Stimulated activated CD4-positive, alpha-beta T cell treated with anti-CD3 and anti-CD28 coated beads, TNF-alpha, amount 100 ng/mL, for 24 hours (primary cell): ENCODE data around the gene TPPP2.
"Not testable (repeated sequence)": the region's sequence is repeated elsewhere in the genome, so short reads cannot be mapped to it uniquely, and the experiment has no call there.

Experiments used
- DNase-seq, 3 experiments: peaks; one replicate each; pipeline ENCODE4 v3.0.0-alpha.2; 2020; ENCODE audit warnings: low read depth in 3 of 3

Gene TPPP2

DNA sequence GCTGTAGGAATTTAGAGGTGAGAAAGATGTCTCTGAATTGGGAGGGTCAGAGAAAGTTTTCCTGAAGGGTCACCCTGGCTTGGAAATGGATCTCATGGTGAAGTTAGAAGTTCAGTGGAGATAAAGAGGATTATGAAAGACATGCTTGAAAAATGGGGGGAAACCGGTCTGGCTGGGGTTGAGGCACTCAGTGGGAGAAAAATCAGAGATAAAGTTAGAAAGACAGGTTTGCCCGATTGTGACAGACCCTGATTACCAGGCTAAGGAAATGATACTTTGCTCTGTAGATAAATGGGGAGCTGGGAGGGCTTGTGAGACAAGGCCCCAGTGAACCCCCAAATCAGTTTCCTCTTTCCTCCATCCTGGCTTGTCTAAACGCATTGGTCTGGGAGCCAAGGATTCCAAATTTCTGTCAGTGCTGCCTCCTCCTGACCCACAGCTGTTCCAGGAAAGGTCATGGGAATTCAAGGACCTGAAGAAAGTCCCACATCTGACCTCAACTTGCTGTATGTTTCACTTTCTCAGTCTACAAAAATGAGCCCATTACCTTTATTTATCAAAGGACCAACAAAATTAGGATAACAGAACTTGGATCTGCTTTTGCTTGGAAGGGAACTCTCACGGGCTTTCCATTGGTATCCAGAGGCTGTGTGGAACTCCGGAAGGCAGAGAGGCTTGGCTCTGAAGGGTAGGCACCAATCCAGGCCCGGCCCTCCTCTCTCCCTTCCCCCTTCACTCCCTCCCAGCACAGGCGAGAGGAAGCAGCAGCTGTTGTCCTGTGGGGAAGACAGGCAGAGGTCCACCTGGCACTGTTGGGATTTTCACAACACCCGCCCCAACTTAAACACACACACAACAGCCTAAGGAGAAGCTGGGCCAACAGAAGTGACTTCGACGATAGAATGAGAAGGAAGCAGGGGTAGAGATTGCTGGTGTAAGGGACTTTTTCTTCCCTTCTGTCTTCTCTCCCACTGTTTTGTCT lies 8.7 kb downstream of the TPPP2 start:
- no peak for DNase-seq

DNA sequence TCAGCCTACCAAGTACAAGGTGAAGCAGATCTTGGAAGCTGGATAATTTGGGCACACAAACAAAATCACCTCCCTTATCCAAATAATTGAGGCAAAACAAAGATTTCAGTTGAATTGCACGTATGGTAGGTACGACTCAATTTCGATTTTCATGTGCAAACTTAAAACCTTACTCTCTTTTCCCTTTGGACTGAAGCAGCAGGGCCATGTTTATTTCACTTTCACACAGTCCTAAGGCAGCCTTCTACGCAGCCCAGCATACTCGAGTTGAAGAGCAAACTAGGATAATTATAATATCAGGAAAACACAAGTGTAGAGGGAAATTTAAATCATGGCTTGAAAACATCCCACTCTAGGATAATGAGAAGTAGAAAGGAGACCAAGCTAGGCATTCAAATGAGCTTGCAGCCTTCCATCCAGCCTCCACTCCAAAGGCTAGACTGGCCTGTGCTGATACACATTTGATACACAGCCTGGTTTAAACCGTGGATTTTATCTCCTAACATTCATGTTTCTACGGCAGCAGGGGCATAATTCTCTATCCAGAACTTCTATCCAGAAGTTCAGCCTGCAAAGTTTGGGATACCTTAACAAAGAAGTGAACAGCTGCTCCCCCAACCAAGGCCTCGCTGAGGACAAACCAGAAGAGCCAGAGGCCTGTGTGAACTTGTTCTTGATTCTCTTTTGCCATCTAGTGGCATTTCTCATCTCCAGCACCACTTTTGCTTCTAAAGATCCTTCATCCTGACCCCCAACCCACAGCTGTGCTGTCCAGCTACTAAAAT lies 9.8 kb downstream of the TPPP2 start:
- DNase-seq = no peak

DNA sequence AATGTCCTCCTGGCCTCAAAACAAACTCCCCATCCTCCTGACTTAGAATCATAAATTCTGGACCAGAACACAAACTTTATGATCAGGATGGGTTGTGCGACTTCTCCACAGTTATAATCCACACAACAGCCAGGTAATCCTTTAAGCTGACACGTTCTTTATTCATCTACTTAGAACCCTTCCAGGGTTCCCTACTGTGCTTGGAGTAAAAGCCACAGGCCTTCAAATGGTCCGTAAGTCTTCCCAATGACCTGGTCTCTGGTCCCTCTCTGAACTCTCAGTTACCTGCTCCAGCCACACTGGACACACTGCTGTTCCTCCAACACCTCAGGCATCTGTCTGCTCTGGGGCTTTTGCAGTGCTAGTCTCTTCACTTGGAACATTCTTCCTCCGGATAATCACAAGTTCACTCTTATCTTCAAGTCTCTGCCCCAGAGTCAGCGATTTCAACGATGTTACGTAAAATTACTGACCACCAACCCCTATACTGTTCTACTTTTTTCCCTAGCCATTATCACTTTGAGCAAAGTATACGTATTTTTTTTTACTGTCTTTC lies 10.4 kb downstream of the TPPP2 start:
- DNase-seq = no peak

DNA sequence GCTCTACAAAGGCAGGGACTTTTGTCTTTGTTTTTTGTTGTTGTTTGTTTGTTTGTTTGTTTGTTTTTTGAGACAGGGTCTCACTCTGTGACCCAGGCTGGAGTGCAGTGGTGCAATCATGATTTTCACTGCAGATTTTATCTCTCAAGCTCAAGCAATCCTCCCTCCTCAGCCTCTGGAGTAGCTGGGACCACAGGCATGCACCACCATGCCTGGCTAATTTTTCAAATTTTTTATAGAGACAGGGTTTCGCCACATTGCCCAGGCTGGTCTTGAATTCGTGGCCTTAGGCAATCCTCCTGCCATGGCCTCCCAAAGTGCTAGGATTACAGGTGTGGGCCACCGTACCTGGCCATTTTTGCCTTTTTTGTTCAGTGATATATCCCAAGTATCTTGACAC lies 10.9 kb downstream of the TPPP2 start:
- not testable (repeated sequence) for DNase-seq

DNA sequence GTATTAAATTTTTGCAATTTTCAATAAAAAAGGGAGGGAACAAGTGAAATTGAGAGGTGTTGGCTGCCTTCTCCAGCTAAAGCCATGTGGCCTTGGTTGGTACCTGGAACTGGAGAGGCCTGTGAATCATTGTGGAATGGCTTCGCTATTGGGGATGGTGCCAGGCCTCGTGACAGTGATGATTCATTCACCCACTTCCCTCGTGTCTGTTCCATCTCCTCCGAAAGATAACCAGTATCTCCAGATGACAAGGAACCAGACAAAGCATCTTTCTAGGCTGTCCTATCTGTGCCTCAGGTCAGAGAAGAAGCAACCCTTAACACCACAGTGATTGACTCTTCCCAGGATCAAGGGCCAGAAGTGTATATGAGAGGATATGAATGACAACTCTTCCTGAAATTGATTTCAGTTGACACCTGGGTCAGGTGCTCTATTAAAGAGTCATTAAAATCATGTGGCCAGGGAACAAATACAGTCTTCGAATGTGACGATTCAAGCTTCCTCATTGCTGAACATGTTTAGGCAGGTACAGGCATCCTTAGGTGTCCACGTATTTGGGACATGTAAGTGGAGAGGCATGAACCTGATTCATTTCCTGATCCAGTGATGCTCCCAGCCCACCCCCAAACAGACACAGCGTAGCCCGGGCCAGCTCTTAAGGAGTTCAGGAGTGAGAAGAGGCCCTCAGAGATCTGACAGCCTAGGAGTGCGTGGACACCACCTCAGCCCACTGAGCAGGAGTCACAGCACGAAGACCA lies 11.8 kb downstream of the TPPP2 start, which contains the start of gene RNASE7:
Gene RNASE7, plus strand, starts transcription at position 687 of the 758 bp plus-strand sequence. CDS start 631 bp downstream, outside the sequence.
- no peak for DNase-seq

DNA sequence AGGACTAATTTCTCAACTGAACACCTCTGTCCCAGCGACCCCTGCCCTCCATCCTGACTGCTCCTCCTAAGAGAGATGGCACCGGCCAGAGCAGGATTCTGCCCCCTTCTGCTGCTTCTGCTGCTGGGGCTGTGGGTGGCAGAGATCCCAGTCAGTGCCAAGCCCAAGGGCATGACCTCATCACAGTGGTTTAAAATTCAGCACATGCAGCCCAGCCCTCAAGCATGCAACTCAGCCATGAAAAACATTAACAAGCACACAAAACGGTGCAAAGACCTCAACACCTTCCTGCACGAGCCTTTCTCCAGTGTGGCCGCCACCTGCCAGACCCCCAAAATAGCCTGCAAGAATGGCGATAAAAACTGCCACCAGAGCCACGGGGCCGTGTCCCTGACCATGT lies 12.9 kb downstream of the TPPP2 start:
- no peak for DNase-seq

DNA sequence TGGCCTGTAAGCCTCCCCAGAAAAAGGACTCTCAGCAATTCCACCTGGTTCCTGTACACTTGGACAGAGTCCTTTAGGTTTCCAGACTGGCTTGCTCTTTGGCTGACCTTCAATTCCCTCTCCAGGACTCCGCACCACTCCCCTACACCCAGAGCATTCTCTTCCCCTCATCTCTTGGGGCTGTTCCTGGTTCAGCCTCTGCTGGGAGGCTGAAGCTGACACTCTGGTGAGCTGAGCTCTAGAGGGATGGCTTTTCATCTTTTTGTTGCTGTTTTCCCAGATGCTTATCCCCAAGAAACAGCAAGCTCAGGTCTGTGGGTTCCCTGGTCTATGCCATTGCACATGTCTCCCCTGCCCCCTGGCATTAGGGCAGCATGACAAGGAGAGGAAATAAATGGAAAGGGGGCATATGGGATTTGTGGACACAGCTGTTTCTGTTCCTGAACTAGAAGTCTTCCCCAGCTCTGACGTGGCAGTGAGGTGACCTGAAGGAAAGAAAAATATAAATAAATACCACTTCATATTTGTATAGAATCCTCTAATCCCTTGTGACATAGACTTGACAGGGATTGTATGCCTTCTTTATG lies 13.5 kb downstream of the TPPP2 start:
- no peak for DNase-seq

DNA sequence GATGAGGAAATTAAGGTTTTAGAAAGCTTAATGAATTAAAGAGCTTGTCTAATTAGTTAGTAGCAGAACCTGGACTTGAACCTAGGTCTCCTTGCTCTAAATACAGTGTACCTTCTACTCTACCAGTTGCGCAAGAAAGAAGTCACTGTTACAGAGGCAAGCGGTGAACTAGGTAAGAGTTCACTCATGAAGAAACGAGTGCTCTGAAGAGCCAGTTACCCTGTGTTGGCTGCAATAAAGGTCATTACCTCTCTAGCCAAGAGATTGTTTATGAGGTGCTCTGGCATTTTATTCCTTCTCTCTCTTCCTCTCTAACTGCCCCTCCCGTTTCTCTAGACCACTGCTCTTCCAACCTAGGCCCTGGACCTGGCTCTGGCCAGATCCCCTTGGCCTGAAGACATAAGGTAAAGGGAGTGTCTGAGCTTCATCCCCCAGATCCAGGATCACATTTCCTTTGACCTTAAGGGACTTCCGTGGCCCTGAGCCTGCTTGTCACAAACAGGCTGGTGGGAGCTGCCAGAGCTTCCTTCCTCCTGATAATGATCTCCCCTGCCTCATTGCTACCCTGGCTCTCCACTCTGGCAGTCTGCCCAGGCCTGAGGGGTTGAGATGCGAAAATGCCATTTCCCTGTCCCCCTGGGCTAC lies 14.1 kb downstream of the TPPP2 start:
- no peak for DNase-seq

DNA sequence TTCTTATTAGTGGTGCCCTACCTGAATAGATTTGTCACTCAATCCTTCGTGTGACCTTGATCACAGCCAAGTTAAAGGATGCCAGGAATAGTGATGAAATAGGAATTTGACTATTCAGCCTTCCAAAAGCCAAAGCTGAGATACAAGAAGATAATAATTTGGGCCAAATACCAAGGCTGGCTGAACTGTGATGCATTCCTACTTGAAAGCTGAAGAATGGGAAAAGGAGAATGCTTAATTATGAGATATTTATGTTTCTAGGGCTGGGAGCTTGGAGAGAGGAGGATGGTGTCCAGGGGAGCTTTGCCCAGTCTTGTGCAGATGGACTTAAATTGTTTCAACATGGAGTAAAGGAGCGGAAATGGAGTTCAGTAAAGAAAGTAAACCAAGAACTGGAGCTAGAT lies 17.4 kb downstream of the TPPP2 start:
- no peak for DNase-seq

DNA sequence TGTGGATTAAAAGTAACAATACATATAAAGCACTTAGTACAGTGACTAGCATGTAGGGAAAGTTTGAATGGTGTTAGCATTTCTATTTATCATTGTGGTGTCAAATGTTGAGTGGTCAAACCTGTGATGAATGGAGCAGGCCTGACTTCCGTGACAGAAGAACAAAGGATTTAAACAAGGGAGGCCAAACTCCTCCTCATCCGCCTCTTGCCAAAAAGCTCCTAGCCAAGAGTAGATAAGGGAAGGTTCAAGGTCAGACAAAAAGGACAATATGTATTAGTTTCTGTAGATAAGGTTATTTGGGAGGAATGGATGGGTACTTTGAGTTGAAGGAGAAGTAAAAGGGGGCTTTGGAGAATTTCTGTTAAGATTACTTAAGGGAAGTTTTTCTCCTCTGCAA lies 18.6 kb downstream of the TPPP2 start:
- DNase-seq = no peak

DNA sequence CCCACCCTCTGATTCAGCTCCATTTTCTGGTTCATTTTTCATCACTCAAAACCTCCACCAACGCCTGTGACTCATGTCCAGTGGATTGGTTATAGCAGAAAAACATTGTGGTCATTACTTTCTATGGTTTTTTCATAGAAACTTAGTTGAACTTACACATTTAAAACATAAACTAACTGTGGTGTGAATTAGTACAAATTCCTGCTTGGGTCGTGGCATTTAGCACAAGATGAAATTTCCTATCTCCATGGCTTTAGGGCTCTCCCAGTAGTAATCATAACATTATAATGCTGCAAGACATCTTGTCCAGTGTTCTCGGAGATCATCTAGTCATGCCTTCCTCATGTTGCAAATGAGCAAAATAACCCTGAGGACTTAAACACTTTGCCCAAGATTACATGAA lies 19.3 kb downstream of the TPPP2 start:
- no peak for DNase-seq

DNA sequence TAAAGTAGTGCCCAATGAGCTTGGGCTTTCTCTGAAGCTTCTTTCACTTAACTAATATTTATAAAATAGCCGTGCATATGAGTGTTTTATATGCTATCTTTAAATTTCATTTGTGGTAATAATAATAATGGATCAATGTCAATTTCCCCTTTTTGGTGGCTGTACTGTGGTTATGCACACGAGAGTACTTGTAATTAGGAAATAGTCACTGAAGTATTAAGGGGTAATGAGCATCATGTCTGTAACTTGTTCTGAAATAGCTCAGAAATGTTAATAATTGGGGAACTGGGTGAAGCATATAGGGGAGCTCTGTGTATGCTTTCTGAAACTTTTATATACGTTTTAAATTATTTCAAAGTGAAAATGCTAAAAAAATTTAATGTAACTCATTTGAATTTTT lies 20.6 kb downstream of the TPPP2 start:
- DNase-seq = no peak

DNA sequence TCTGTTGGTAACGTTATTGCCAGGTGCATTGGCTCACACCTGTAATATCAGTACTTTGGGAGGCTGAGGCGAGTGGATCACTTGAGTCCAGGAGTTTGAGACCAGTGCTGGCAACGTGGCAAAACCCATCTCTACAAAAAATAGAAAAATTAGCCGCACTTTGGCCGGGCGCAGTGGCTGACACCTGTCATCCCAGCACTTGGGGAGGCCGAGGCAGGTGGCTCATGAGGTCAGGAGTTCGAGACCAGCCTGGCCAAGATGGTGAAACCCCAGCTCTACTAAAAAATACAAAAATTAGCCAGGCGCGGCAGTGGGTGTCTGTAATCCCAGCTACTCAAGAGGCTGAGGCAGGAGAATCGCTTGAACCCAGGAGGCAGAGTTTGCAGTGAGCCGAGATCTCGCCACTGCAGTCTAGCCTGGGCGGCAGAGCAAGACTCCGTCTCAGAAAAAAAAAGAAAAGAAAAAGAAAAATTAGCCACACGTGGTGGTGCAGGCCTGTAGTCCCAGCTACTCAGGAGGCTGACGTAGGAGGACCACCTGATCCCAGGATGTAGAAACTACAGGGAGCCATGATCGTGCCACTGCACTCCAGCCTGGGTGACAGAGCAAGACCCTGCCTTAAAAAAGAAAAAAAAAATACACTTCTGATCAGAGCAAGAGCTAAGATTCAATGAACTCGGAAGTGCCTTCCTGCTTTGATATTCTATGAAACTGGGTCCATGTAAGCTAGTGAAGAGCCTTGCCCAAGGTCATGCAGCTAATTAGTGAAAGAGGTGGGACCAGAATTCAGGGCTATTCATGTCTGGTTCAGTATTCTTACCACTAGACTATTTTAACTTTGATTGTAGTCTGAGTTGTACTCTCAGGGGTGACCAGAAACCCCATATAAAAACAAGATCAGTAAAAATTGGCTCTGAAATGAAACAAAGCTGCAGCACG lies 23.4 kb downstream of the TPPP2 start:
- no peak for DNase-seq

DNA sequence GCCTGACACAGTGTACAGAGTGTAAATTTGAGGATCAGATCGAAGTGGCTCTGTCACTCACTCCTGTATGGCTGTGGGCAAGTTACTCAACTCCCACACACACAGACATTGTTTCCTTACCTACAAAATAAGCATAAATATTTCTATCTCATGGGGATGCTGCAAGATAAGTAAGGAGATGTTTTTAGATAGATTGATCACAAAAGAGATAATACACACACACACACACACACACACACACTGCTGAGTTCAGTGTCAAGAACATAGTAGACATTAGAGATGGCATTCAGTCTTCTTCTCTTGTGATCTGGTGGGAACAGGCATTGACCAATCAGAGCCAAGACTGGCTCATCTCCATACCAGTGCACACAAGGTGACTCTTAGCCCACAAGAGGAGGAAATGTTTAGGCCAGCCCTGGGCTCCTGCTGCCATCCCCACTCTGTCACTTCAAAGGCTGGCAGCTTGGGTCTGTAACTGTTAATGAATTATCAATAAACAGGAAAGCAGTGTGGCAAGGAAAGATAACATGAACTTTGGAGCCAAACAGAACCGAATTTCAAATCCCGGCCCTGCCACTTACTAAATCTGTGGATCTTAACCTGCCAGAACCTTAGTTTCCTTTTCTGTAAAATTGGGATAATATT lies 24.2 kb downstream of the TPPP2 start:
- DNase-seq = no peak

DNA sequence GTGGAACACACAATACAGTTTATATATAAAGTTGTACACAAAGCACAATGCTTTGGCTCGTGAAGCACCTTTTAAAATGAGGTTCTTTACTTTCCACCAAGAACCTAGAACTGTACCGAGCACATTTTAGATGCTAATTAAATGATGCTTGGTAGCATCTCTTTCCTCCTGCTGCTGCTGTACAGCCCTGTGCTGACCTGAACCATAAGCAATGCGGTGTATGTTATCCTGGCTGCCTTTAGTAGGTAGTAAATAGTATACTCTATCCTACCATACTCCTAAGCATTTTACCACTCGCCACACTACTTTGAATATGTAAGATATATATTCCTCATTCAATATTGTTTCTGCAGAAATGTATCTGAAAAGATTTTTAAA lies 24.7 kb downstream of the TPPP2 start:
- DNase-seq = no peak

DNA sequence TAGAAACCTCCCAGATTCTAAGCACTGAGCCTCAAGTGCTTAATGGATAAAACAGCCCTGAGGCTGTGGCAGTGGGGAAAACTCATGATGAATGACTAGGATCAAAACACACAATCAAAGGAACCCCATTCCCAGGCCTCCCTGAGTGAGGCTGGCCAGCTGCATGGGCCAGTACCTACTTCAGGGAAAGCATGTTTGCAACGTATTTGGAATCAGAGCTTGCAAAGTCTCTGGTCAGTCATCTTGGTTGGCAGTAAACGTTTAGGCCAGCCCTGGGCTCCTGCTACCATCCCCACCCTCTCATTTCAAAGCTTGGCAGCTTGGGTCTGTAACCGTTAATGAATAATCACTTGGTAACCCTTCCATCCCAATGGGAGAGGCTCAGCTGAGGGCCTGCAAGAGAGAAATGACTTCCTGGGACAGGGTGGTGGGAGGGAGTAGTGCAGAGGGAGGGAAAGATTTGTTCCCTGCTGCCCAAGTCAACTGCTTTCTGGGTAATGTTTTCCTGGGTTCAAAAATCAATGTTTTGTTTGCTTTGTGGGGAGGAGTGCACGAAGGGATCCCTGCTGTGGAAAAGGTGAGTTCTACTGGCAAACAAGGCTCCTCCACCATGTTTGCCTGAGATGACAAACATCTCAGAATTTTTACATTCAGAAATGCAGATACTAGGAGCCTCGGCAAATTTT lies 25.6 kb downstream of the TPPP2 start:
- DNase-seq = no peak

DNA sequence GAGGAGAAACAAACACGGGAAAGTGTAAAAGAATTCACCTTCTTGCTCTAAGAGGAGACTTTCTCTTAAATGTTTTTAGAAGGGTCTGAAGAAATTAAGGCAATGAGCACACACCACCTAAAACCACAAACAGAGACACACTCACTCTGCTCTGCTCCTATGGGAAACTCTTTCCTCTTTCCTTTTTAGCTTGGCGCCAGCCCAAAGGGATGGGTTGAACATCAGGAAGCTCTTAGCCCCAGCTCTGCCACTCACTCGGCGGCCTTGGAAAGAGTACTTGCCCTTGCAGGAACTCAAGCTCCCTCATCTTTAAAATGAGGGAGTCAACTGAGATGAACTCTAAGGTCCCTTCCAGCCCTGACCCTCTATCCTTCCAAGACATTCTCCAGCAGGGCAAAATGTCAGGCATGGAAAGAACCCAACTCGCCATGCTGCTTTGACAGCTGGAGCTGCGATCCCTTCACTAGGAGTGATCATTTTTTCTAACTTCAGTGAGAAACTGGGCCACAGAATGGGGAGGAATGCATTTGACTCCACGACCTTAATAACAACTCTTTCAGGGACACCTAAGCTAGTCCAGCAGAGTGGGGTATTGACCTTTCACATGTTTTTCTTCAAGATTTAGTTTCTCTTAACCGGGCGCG lies 26.6 kb downstream of the TPPP2 start:
- DNase-seq = no peak
